NCI-H526 (cell line): ENCODE results near the gene SPCS3.
"Not testable (repeated sequence)": the region's sequence is repeated elsewhere in the genome, so short reads cannot be mapped to it uniquely, and the experiment has no call there.

Source experiments
- DNase-seq, 2 experiments: peaks; one replicate each; lab custom pipeline; 2025; lab: John Stamatoyannopoulos, UW

Gene SPCS3

GRCh38 chr4:176303938-176304337, 15.8 kb upstream of the SPCS3 start:
- DNase-seq, result no peak

DNA sequence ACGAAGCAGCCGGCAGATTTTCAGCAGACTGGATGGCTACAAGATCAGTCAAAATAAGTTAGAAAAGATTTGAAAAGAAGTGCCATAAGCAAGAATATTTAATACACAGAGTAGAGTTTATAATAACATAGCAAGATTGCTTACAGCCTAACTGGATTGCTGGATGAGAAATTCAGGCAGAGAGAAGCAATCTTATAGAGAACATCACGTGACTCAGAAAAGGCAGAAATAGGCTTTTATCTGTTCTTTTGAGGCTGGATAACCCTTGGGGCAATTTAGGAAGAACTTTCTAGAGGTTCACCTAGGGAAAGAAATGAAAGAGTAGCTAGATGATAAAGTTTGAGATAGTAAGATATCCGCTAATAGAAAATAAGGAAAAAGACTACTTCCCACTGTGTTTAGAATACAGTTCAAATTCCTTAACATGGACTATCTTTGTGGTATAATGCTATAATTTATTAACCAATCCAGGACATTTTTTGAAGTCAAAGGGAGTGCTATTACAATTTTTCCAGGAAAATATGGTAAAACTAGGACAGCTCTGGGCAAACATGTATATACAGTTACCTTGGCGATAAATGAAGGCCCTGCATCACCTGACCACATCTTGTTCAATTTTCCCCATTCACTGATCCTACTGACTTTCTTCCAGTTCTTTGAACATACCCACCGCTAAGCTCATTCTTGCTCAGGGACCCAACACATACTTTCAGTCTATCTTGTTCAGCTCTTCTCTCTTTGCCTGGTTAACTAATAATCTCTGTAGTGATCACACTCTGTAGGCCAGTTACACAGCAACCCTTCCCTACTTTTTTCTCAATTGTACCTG, 12.7 kb upstream of the SPCS3 start:
- no peak for DNase-seq

GRCh38 chr4:176307666-176307930, 12.2 kb upstream of the SPCS3 start:
- DNase-seq, result no peak

DNA sequence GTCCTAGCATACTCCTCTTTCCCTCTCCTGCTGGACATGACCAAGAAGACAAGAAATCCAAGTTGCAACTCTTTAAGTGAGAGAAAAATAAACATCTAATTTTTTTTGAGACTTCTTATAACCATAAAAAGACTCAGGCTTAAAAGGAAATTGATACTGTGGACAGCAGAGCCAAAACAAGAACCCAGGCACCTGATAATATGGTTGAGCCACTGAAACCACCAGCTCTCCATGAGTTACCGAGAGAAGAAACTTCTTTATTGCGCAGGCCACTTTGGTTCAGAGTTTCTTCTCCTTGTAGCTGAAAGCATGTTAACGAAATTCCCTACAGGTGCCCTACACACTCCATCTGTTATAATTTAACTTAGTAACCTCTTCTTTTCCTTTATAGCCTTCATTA, 11.3 kb upstream of the SPCS3 start:
- no peak for DNase-seq

DNA sequence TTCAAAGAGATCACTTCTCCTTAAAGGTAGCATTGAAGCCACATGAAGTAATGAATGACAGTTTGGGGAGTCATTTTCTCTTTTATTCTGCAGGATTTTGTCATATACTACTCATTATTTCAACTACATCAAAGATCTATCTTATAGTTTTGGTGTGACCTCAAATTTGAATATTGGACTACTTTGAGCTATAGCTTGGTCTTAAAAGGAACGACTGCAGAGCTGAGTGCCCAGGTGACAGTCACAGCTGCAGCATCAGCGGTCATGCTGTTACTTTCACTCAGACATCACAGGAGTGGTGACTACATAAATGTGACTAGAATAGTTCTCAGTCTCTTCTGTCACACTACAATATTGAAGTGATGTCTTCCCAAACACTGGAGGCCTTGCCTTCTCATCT, 10.7 kb upstream of the SPCS3 start:
- no peak for DNase-seq

GRCh38 chr4:176309772-176310171, 10.0 kb upstream of the SPCS3 start:
- no peak for DNase-seq

- DNase-seq, result no peak
Measured at GRCh38 chr4:176313596-176314336, 6.0 kb upstream of the SPCS3 start.

DNA sequence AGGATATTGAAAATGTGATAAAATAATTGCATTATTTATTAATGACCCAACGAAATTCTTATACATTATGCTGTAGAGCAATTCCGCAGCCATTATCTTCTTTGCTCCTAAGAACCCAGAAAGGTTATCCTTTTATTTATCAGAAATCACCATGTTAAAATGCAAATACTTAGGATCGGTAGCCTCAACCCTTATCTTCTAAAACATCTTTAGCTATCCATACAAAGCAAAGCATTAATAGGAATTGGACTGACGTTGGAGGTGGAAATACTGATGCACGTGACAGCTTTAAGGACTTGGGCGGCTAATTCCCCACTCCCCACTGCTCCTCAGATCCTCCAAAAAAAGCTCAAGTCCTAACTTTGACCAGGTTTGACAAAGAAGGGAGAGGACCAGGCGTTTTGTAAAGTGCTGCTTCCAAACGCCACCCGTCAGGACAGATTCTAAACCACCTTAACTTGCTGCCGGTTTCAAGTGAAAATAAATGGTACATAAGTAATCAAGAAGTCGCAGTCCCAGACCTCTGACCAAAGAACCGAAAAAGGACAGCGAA, 539 bp upstream of the SPCS3 start:
- peak; percentile 40 to 62 for DNase-seq

- DNase-seq, result peak; percentile 63 to 72
Measured at GRCh38 chr4:176320340-176320975, 692 bp downstream of the SPCS3 start.

DNA sequence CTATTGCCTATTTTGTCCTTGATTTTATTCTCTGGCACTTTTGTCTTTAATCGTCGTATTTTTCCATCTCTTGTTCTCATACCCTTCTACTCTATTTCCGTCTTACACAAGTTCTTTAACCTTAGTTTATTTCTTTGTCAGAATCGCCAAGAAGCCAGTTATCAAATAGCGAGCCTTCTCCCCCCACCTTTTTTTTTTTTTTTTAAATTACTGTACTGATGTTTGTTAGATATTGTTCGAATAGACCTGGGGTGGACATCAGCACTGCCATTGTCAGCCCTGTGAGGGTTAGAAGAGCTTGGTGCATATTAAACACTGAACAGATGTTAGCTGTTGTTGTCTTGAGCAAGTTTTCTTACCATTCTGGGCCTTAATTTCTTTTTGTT, 1.2 kb downstream of the SPCS3 start:
- DNase-seq, result no peak

DNA sequence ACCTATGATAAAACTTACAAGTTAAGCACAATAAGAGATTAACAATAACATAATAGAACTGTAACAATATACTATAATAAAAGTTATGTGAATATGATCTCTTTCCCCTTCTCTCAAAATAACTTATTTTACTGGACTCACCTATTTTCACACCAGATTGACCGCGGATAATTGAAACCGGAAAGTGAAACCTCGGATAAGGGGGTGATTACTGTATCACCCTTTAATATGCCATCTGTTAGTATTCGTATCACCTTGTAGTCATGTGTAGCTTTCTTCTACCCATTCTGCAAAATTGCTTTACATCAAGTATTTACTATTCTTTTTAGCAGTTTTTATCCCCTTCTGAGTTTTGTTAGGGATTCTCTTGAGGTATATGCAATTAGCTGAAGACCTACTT, 1.8 kb downstream of the SPCS3 start:
- no peak for DNase-seq

DNA sequence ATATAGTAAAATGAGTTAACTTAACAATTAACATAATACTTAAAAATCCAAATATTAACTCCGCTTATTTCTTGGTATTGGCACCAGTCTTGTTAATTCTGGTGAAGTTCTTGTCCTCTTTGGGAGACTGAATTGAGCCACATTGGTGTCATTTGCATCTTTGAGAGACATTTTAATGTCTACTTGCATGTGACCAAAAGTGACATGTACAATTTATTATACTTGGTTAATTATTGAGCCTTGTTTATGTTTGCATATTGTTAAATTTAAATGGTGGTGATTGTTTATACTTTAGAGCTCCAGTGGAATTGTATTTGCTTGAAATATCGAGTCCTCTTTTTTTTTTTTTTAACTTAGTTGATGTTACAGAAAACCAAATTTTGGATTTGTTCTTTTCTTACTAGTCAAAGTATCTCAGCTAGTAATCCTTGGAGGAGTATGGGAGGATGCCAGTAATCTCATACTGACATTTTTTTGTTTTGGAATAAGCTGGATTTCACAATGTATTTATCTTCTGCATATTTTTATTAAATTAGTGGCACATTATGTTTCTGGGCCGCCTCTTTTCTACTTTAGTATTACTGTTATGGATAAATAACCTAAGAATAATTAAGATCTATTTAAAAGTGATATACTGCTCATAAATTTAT, 3.9 kb downstream of the SPCS3 start:
- peak in 1 of 2 experiments; percentile 17 for DNase-seq

DNA sequence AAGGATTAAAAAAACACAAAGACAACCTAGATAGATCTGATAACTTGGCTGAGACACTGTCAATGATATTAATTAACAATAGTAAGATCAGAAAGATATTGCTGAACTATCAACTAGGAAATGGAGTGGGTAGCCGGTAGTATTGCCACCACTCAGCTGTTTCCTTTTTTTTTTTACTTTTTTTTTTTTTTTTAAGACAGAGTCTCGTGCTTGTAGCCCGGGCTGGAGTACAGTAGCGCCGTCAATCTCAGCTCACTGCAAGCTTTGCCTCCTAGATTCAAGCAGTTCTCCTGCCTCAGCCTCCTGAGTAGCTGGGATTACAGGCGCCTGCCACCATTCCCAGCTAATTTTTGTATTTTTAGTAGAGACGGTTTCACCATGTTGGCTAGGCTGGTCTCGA, 5.1 kb downstream of the SPCS3 start:
- DNase-seq, result not testable (repeated sequence)

DNA sequence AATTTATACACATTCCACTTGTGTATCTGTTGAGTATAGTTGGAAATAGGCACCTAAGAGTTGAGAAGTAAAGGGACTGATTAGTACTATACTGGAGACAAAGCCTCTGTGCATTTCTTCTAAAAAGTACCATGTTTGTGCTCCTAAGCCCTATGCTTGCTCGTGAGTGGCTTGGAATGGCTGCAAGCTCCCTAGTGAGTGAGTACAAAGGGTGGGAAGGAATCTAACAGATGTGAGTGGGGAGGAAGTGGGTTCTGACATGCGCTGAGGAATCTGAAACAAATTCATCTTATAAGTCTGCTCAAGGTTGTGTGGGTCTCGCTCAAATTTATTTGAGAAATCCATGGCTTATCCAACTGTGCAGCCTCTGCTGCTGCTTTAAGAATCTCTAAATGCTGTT, 13.3 kb downstream of the SPCS3 start:
- no peak for DNase-seq

GRCh38 chr4:176334066-176334465, 14.3 kb downstream of the SPCS3 start:
- DNase-seq, result no peak

DNA sequence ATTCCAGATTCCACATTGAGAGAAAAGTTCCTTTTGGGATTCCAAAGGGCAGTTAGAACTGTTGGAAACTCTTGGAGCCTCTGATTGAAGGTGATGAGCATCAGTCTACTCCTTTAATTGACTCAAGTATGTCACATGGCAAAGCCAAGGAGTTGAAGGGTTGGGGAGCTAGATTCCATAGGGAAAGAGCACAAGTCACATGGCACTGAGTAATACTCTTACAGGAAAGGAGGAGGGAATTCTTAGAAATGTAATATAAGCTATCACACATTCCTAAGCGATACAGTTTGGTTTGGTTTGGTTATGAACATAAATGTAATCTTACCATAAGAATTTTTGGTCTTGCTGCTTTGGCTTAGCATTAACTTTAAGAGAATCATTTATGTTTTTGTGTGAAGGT, 15.7 kb downstream of the SPCS3 start:
- DNase-seq, result no peak

DNA sequence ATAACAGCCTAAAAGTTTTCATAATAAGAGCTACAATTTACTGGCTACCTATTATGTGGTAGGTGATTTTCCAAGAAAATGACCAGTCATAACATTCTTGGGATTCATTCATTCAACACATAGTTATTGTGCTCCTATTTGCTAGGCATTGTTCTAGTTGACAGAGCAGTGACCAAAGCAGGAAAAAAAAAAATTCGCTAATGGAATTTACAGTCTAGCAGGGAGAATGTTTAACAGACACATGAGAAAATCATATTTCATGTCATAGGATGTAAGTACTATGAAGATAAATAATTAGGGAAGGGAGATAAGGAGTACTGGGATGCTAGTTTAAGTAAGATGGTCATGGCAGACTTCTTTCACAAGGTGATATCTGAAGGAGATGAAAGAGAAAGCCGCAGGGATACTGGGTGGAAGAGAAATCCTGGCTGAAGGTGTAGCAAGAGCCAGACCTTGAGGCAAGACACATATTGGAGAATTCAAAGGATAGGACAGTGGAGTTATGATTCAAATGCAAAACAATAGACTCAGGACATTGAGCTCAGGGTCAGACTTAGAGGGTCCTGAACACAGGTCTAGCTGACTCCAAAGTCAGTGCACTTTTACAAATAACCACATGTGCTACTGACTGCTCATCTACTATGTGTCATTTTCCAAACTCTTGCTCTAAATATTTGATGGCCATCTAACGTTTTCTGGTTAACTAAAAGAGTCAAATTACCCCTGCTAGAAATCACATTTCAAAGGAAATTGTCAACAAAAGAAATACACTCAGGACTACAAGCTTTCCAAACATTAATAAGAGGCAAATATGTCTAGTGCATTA, 20.4 kb downstream of the SPCS3 start:
- DNase-seq, result no peak

DNA sequence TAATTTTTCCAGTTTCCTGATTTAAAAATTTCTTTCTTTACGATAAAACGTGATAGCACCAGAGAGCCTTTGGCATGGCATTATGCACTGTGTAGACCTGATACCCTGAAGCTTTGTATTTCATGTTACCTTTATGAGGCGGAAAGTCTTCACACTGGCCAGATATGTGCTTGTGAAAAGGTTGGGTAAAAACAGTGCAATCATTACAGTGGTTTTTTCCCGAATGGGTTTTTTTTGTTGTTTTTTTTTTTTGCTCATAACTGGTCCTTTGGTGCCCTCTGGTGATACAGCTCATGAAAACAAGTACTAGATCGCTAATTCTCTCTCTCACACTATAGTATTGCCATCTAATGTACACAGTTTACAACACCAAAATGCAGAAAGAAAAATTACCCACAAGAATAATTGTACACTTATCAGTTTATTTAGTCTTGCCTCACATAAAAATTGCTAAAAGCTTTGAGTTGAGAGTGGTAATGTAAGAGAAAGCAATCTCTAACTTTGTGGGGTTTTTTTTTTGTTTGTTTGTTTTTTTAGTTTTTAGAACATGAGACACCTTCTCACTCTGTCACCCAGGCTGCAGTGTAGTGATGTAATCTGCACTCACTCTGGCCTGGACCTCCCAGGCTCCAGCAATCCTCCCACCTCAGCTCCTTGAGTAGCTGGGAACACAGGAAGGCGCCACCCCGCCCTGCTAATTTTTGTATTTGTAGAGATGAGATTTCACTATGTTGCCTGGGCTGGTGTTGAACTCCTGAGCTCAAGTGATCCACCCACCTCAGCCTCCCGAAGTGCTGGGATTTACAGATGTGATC, 21.3 kb downstream of the SPCS3 start:
- peak in 1 of 2 experiments; percentile 13 for DNase-seq

GRCh38 chr4:176342384-176342783, 22.6 kb downstream of the SPCS3 start:
- DNase-seq, result no peak

GRCh38 chr4:176343286-176343685, 23.5 kb downstream of the SPCS3 start:
- DNase-seq, result no peak

DNA sequence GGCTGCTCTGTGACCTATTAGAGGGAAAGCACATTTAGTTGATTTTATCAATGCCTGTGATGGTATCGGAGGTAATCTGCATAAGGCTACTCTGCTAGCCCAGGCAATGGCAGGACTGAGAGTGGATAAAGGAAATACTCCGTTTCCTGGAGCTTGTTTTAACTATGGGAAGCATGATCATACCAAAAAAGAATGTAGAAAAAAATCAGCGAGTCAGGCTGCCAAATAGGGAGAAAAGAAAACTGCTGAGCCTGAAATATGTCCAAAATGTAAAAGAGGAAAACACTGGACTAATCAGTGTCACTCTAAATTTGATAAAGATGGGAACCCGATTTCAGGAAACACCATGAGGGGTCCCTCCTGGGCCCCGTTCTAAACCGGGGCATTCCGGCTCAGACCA, 25.6 kb downstream of the SPCS3 start:
- DNase-seq, result not testable (repeated sequence)
